OCI-LY7 (cell line): ENCODE data around the gene DLX4.

ENCODE experiments used
- EZH2phosphoT487 ChIP-seq: fragments of 200-600 bp; sonication (generic); IDR thresholded peaks from 2 replicates; pipeline ENCODE4 v1.6.1; 2018; ENCODE audit warnings: low read depth, borderline replicate concordance, mild to moderate bottlenecking, mixed run types, antibody characterized with exemption, low read length, moderate library complexity, mixed read lengths
- TF ChIP-seq, protein P1 (sequence below): fragments of 200-600 bp; sonication (generic); conservative IDR thresholded peaks from 2 replicates; pipeline ENCODE4 v1.5.1; 2014; ENCODE audit warnings: mild to moderate bottlenecking, antibody characterized with exemption, low read length, moderate library complexity, mixed read lengths

DNA sequence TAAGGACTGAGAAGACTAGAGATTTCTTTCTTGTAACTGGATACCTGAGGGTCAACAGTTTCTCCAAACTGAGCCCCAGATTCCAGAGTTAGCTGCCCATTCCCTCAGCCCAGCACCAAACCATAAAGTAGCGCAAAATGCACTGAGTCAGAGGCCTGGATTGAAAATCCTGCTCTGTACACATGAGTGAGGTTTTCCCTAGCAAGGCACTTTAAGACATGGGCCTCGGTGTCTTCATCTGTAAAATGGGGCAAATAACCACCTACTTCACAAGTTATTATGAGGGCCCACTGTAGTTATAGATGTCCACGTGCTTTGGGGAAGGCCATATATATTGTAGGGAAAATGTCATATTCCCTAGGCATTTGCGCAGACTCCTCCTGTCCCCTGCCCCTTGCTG lies 10.3 kb upstream of the DLX4 start:
- TF ChIP-seq, protein P1, sequence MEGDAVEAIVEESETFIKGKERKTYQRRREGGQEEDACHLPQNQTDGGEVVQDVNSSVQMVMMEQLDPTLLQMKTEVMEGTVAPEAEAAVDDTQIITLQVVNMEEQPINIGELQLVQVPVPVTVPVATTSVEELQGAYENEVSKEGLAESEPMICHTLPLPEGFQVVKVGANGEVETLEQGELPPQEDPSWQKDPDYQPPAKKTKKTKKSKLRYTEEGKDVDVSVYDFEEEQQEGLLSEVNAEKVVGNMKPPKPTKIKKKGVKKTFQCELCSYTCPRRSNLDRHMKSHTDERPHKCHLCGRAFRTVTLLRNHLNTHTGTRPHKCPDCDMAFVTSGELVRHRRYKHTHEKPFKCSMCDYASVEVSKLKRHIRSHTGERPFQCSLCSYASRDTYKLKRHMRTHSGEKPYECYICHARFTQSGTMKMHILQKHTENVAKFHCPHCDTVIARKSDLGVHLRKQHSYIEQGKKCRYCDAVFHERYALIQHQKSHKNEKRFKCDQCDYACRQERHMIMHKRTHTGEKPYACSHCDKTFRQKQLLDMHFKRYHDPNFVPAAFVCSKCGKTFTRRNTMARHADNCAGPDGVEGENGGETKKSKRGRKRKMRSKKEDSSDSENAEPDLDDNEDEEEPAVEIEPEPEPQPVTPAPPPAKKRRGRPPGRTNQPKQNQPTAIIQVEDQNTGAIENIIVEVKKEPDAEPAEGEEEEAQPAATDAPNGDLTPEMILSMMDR: no peak
- TF ChIP-seq EZH2phosphoT487: no peak
